Astrocyte (in vitro differentiated cells and primary cell): ENCODE measurements around the gene LEUTX.

ENCODE experiments used
- CTCF ChIP-seq: IDR thresholded peaks from 2 replicates; pipeline ENCODE4 v1.5.1; 2011; ENCODE audit warnings: low read depth, mild to moderate bottlenecking, inconsistent platforms, low read length, moderate library complexity; ENCODE audit not compliant: insufficient read depth
- EZH2 ChIP-seq: IDR thresholded peaks from 2 replicates; pipeline ENCODE4 v1.6.1; 2012; ENCODE audit warnings: mild to moderate bottlenecking, low read length, inconsistent platforms; ENCODE audit not compliant: insufficient read depth

DNA sequence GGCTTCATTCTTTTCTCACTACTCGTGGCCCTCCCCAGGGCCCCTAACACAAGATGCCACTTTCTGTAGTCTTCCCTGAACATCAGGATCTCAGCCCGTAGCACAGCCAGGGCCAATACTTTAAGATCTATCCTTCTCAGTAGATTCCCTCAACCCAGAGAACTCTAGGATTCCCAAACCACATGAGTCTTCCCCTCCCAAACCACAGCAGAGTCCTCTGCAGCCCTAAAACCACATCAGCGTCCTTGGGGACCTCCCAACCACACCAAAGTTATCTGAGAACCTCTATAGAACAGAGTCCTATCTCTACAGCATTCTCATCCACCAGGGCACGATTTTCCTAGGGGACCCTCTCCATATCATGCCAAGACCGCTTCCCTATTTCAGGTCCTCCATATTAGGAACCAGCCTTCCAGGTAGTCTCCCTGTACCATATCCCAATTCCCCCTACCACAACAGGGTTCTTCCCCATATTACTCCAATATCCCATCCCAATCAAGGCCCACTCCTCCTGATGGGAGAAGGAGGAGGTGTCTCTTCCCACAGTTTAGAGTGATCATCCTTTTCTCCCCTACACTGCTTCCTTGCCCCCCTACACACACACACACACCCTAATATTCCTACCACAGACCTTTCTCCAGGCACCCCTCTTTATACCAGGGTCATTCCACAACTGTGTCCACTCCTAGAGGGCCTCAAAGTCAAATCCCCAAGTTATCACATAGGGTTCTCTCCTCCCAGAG, 53.9 kb downstream of the LEUTX start:
- TF ChIP-seq CTCF (no peak), EZH2 (no peak)
